OCI-LY3 (cell line): ENCODE data around the gene PPIC.

Experiments
- CTCF ChIP-seq: fragments of 200-600, 300-600 bp; sonication (generic); IDR thresholded peaks from 2 replicates; pipeline ENCODE4 v1.5.1; 2014; ENCODE audit warnings: antibody characterized with exemption, low read length, low read depth
- EZH2phosphoT487 ChIP-seq: fragments of 200-600 bp; shearing (Covaris generic); IDR thresholded peaks from 2 replicates; pipeline ENCODE4 v1.6.1; 2018; ENCODE audit warnings: antibody characterized with exemption, mixed run types, low read depth

GRCh38 chr5:122978644-122979297 is 57.8 kb downstream of the PPIC start:
- TF ChIP-seq CTCF (no peak), EZH2phosphoT487 (no peak)
